ENCODE measurements around the gene DCP1B. TPM values are rescaled to one million over a fixed set of nuclear protein-coding genes. Genes with fewer than 3 reads are reported as not detected.

Gene DCP1B
- total and polyA plus RNA-seq, 2 of the 4 experiments (the other 2 are of a cell fraction): 13.3 to 19.7 TPM

DNA sequence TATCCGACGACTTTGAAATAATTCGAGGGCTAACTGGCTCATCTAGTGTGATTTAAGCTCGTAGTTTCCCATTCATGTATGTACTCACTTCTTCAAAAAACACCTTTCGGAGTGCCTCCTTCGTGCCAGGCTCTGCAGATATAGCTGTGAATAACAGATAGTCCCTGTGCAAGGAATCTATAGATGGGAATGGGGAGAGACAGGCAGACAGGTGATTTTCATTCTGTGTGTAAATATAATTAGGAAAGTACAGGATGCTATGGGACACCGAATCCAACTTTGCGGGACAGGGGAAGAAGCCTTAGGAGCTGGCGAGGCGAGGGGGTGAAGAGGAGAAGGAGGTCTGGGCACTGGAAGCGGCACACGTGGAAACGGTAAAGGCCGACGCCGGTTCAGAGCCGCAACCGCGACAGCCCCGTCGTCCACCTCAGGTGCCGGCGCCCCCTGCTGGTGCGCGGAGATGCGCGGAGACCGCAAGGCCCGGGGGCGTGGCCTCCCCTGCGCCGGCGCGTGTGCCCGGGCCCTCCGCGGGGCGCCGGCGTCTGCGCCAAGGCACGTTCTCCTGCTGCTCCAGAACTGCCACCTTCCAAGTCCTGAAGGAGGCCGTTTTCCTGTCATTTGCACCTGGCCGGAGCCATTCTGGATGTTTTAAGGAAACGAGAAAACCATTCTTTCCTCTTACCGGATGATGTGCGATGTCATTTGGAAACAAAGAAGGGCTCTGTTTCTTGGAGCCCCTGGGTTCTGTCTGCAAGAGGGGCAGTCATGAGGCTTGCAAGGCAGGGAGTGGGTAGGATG lies 30.6 kb upstream of the DCP1B start (continued):
- TF ChIP-seq, protein P1, sequence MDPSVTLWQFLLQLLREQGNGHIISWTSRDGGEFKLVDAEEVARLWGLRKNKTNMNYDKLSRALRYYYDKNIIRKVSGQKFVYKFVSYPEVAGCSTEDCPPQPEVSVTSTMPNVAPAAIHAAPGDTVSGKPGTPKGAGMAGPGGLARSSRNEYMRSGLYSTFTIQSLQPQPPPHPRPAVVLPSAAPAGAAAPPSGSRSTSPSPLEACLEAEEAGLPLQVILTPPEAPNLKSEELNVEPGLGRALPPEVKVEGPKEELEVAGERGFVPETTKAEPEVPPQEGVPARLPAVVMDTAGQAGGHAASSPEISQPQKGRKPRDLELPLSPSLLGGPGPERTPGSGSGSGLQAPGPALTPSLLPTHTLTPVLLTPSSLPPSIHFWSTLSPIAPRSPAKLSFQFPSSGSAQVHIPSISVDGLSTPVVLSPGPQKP (IDR thresholded peaks at IDR 0.05; ENCODE audit: borderline replicate concordance, low read depth, low read length): no peak
- TF ChIP-seq FOS (IDR thresholded peaks at IDR 0.05; ENCODE audit: low read depth, low read length) (no peak), POLR2A (IDR thresholded peaks at IDR 0.05; ENCODE audit: low read depth, low read length) (0 out of 2 replicates have a peak, but pooled peaks have one; percentile 37)

DNA sequence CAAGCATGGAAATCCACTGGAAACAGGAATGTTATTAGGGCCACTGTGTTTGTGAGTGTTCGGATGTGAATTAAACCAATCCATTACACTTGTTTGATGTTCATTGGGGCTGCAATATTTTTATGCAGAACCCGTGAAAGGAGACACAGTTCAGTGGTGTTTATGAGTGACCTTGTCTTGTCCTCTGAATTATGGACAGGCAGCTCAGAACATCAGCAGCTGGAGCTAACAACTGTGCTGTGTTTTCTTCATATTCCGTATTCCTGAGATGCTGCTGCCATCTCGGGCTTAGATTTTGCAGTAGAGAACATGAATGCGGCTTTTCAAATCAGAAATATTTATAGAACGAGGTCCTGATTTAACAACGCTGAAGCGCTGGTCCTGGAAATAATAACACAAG lies 28.2 kb upstream of the DCP1B start:
- DNase-seq (no peak), ATAC-seq (ENCODE audit: low read depth) (no peak)
- H2AFZ ChIP-seq (replicated peaks; ENCODE audit: low read length, poor library complexity): no peak overlapping the region
- no peak overlapping the region for H2BK5ac ChIP-seq (ENCODE audit: low read depth, low read length, poor library complexity, severe bottlenecking)
- no peak overlapping the region for H2AK5ac ChIP-seq (ENCODE audit: low read depth, low read length)
- intact Hi-C loops (cut with micrococcal nuclease) (no loop called here), dilution Hi-C loops (cut with HindIII; ENCODE audit: low sequenced_read_pairs, unreplicated experiment) (no loop called here), in situ Hi-C loops (cut with MboI; ENCODE audit: low sequenced_read_pairs) (no loop called here)
- no peak overlapping the region for H3K4me2 ChIP-seq (ENCODE audit: low read depth, low read length)
- H4K5ac ChIP-seq (ENCODE audit: low read depth, low read length): no peak overlapping the region
- 76% methylated on average over 3 of the region's 8 CpGs; no CpG with 5 or more reads in 1 of the 2 experiments for WGBS, 2 experiments (ENCODE audit: extremely low coverage in 2 of 2, insufficient read length in 1 of 2)
- no peak overlapping the region for H3K18ac ChIP-seq (ENCODE audit: low read depth, low read length)
- H3K27ac ChIP-seq (ENCODE audit: insufficient read depth, low read length): no peak overlapping the region
- no peak overlapping the region for H2BK120ac ChIP-seq (ENCODE audit: low read depth, low read length)
- no peaks in the 10 kb centered on the region for H3K9me3 ChIP-seq (ENCODE audit: control insufficient read depth, insufficient read depth, low read length)
- no peak overlapping the region for H4K91ac ChIP-seq (ENCODE audit: insufficient read depth, low read depth, low read length)
- no TSS peak for BruUV-seq (replicated peaks)
- H3K4me1 ChIP-seq (ENCODE audit: control insufficient read depth, insufficient read depth, low read length): no peaks in the 10 kb centered on the region
- POLR2A ChIA-PET (ENCODE audit: unreplicated experiment): no interaction called here
- no peaks in the 10 kb centered on the region for H4K20me1 ChIP-seq (ENCODE audit: insufficient read depth, low read length)
- H2BK15ac ChIP-seq (ENCODE audit: low read depth, low read length): no peak overlapping the region
- CTCF ChIA-PET: no interaction called here
- no peak overlapping the region for H3K4ac ChIP-seq (ENCODE audit: low read depth, low read length)
- no peaks in the 10 kb centered on the region; the same call in 1 of the 2 replicates for H3K9me1 ChIP-seq (ENCODE audit: insufficient read depth, low read length)
- no peak overlapping the region for H3K14ac ChIP-seq (replicated peaks; ENCODE audit: low read depth, low read length)
- H2AK9ac ChIP-seq (replicated peaks; ENCODE audit: low read depth, low read length, poor library complexity): no peak overlapping the region
- no peak overlapping the region for H2BK20ac ChIP-seq (ENCODE audit: low read depth, low read length)
- H3K23ac ChIP-seq (ENCODE audit: low read depth, low read length): no peak overlapping the region
- no peak overlapping the region for H3K9ac ChIP-seq (ENCODE audit: low read depth, low read length)
- H3K56ac ChIP-seq (ENCODE audit: extremely low read depth, insufficient read depth, low read length): no peak overlapping the region
- H3K4me3 ChIP-seq (ENCODE audit: insufficient read depth, low read depth, low read length): no peak overlapping the region
- H4K8ac ChIP-seq (ENCODE audit: low read depth in 2 of 2, low read length in 2 of 2): no peak overlapping the region
- H3K79me1 ChIP-seq (ENCODE audit: low read depth in 1 of 2, low read length in 2 of 2): no peaks in the 10 kb centered on the region
- H3K27me3 ChIP-seq (ENCODE audit: control insufficient read depth, insufficient read depth, low read length): peaks cover 24% of the 10 kb centered on the region
- no peaks in the 10 kb centered on the region for H3K36me3 ChIP-seq (ENCODE audit: control insufficient read depth, insufficient read depth, low read length)
- TF ChIP-seq MAFK (IDR thresholded peaks at IDR 0.05; ENCODE audit: low read depth, low read length) (no peak), RAD21 (IDR thresholded peaks at IDR 0.05; ENCODE audit: low read length) (no peak), NFE2L2 (IDR thresholded peaks at IDR 0.05; ENCODE audit: low read depth, low read length) (no peak), MAZ (IDR thresholded peaks at IDR 0.05; ENCODE audit: borderline replicate concordance, low read depth, low read length) (no peak), FOS (IDR thresholded peaks at IDR 0.05; ENCODE audit: low read depth, low read length) (no peak), CEBPB (IDR thresholded peaks at IDR 0.05; ENCODE audit: low read depth, low read length) (no peak), POLR2A (IDR thresholded peaks at IDR 0.05; ENCODE audit: low read depth, low read length) (no peak), SMC3 (IDR thresholded peaks at IDR 0.05; ENCODE audit: low read depth, low read length) (no peak), MXI1 (IDR thresholded peaks at IDR 0.05; ENCODE audit: borderline replicate concordance, low read depth, low read length) (no peak), RCOR1 (IDR thresholded peaks at IDR 0.05; ENCODE audit: insufficient replicate concordance, low read length) (no peak), CHD1 (IDR thresholded peaks at IDR 0.05; ENCODE audit: low read depth, low read length) (no peak)
- TF ChIP-seq, protein P2, sequence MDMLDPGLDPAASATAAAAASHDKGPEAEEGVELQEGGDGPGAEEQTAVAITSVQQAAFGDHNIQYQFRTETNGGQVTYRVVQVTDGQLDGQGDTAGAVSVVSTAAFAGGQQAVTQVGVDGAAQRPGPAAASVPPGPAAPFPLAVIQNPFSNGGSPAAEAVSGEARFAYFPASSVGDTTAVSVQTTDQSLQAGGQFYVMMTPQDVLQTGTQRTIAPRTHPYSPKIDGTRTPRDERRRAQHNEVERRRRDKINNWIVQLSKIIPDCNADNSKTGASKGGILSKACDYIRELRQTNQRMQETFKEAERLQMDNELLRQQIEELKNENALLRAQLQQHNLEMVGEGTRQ (IDR thresholded peaks at IDR 0.05; ENCODE audit: low read depth, low read length): no peak
- TF ChIP-seq, protein P1 (IDR thresholded peaks at IDR 0.05; ENCODE audit: borderline replicate concordance, low read depth, low read length): no peak
